Measurements from ENCODE around the gene CRELD2.

The CRELD2 gene

GRCh38 chr22:49911881-49912625 is 6.4 kb upstream of the CRELD2 start:
- no peak for DNase-seq (ENCODE audit: low read depth)

- no peak for DNase-seq (ENCODE audit: low read depth)
These were observed 5.4 kb upstream of the CRELD2 start for GRCh38 chr22:49913026-49913425.

GRCh38 chr22:49913446-49913845 is 5.0 kb upstream of the CRELD2 start:
- DNase-seq (ENCODE audit: low read depth) = no peak

- DNase-seq (ENCODE audit: low read depth) = no peak
These were observed 4.2 kb upstream of the CRELD2 start for GRCh38 chr22:49914256-49914655.

- DNase-seq (ENCODE audit: low read depth) = no peak
These were observed 2.8 kb upstream of the CRELD2 start for GRCh38 chr22:49915610-49916009.

- DNase-seq (ENCODE audit: low read depth) = no peak
These were observed 1.6 kb upstream of the CRELD2 start for GRCh38 chr22:49916831-49917230.

- DNase-seq (ENCODE audit: low read depth) = no peak
These were observed 762 bp downstream of the CRELD2 start for GRCh38 chr22:49918911-49919881.

- no peak for DNase-seq (ENCODE audit: low read depth)
These were observed 2.4 kb downstream of the CRELD2 start for GRCh38 chr22:49920859-49921258.

GRCh38 chr22:49921508-49922278 is 3.3 kb downstream of the CRELD2 start:
- no peak for DNase-seq (ENCODE audit: low read depth)

- no peak for DNase-seq (ENCODE audit: low read depth)
These were observed 4.0 kb downstream of the CRELD2 start for GRCh38 chr22:49922484-49922883.

- no peak for DNase-seq (ENCODE audit: low read depth)
These were observed 4.5 kb downstream of the CRELD2 start for GRCh38 chr22:49922926-49923325.

- no peak for DNase-seq (ENCODE audit: low read depth)
These were observed 5.0 kb downstream of the CRELD2 start for GRCh38 chr22:49923445-49923844.

GRCh38 chr22:49924113-49924833 is 5.8 kb downstream of the CRELD2 start:
- no peak for DNase-seq (ENCODE audit: low read depth)

- no peak for DNase-seq (ENCODE audit: low read depth)
These were observed 7.2 kb downstream of the CRELD2 start for GRCh38 chr22:49925525-49926128.

- no peak for DNase-seq (ENCODE audit: low read depth)
These were observed 8.5 kb downstream of the CRELD2 start for GRCh38 chr22:49926916-49927315.

GRCh38 chr22:49927483-49928184 is 9.2 kb downstream of the CRELD2 start:
- DNase-seq (ENCODE audit: low read depth) = no peak

GRCh38 chr22:49928185-49928495 is 9.7 kb downstream of the CRELD2 start:
- no peak for DNase-seq (ENCODE audit: low read depth)

GRCh38 chr22:49928555-49929210 is 10.2 kb downstream of the CRELD2 start:
- no peak for DNase-seq (ENCODE audit: low read depth)

GRCh38 chr22:49929211-49929979 is 11.0 kb downstream of the CRELD2 start:
- no peak for DNase-seq (ENCODE audit: low read depth)
